PC-9 (cell line): Measurements from ENCODE around the gene NSD2.

ENCODE experiments used
- CTCF ChIP-seq: fragments of 200-600 bp; sonication (generic); conservative IDR thresholded peaks from 2 replicates; pipeline ENCODE4 v1.6.1; 2017; ENCODE audit warnings: mixed run types, antibody characterized with exemption, mild to moderate bottlenecking, moderate library complexity
- EZH2 ChIP-seq: fragments of 200-600 bp; sonication (generic); IDR thresholded peaks from 2 replicates; pipeline ENCODE4 v1.8.0; 2017; ENCODE audit warnings: antibody characterized with exemption, low read depth

- TF ChIP-seq CTCF (no peak), EZH2 (no peak)
Observed at GRCh38 chr4:1985780-1986577, 114.8 kb downstream of the NSD2 start.
